Measurements from ENCODE around the gene PAPOLB.

DNA sequence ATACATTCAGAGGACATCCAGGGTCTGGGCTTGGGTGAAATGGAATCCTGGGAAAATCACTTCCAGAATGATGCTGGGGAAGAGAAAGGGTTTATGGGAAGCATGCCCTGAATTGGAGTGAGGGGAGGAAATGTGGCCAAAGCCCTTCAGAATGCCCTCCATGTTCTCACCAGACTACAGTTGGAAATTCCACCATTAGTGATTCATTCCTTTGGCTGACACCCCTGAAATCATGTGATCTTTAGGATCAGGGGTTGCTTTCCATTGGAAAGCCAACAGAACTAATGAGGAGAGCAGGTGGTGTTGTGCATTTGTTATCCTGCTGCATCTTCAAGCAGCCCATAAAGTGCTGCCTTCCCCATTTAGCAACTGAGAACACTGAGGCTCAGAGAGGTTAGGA is 42.5 kb upstream of the PAPOLB start:
- TF ChIP-seq, protein P1, sequence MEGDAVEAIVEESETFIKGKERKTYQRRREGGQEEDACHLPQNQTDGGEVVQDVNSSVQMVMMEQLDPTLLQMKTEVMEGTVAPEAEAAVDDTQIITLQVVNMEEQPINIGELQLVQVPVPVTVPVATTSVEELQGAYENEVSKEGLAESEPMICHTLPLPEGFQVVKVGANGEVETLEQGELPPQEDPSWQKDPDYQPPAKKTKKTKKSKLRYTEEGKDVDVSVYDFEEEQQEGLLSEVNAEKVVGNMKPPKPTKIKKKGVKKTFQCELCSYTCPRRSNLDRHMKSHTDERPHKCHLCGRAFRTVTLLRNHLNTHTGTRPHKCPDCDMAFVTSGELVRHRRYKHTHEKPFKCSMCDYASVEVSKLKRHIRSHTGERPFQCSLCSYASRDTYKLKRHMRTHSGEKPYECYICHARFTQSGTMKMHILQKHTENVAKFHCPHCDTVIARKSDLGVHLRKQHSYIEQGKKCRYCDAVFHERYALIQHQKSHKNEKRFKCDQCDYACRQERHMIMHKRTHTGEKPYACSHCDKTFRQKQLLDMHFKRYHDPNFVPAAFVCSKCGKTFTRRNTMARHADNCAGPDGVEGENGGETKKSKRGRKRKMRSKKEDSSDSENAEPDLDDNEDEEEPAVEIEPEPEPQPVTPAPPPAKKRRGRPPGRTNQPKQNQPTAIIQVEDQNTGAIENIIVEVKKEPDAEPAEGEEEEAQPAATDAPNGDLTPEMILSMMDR (IDR thresholded peaks at IDR 0.05; ENCODE audit: poor library complexity, severe bottlenecking): no peak
- TF ChIP-seq EZH2 (IDR thresholded peaks at IDR 0.05; ENCODE audit: borderline replicate concordance, insufficient read depth, low read length, poor library complexity, severe bottlenecking): no peak
- no peak for TF ChIP-seq RAD21 (conservative IDR thresholded peaks at IDR 0.05)
- TF ChIP-seq EP300 (conservative IDR thresholded peaks at IDR 0.05; ENCODE audit: poor library complexity, severe bottlenecking): no peak
- no peak for TF ChIP-seq TAF1 (IDR thresholded peaks at IDR 0.05; ENCODE audit: low read depth)
- TF ChIP-seq REST (IDR thresholded peaks at IDR 0.05; ENCODE audit: borderline replicate concordance): no peak

All from neural cell (in vitro differentiated cells).